Activated T-helper 17 cell treated with anti-CD3 and anti-CD28 coated beads, Interleukin-2, amount 50 U/mL, for 72 hours (primary cell): Measurements from ENCODE around the gene ASXL1. TPM values are rescaled to one million over a fixed set of nuclear protein-coding genes. Genes with fewer than 3 reads are reported as not detected.
"Not testable (repeated sequence)": the region's sequence is repeated elsewhere in the genome, so short reads cannot be mapped to it uniquely, and the experiment has no call there.

Source experiments
- ATAC-seq: fragments of 150-1000 bp; cut with Tn5 transposase; replicated peaks from 2 replicates; pipeline ENCODE4 v1.10.0; 2021; ENCODE audit warnings: mild to moderate bottlenecking, moderate library complexity
- H3K27ac Mint-ChIP-seq: one replicate; pipeline ENCODE4 v1.8.0; 2022; ENCODE audit warnings: mixed read lengths
- H3K27me3 Mint-ChIP-seq: one replicate; pipeline ENCODE4 v1.8.0; 2022; ENCODE audit warnings: mixed read lengths
- H3K36me3 Mint-ChIP-seq: one replicate; pipeline ENCODE4 v1.8.0; 2022; ENCODE audit warnings: low read depth, mild to moderate bottlenecking, mixed read lengths
- H3K4me1 Mint-ChIP-seq: one replicate; pipeline ENCODE4 v1.8.0; 2022; ENCODE audit warnings: mixed read lengths
- H3K4me3 Mint-ChIP-seq: one replicate; pipeline ENCODE4 v1.8.0; 2022; ENCODE audit warnings: mild to moderate bottlenecking, mixed read lengths
- H3K9me3 Mint-ChIP-seq: one replicate; pipeline ENCODE4 v1.8.0; 2022; ENCODE audit warnings: mixed read lengths
- total RNA-seq, 2 donors: library from RNA; stranded (reverse); gene quantifications; one replicate each; pipeline ENCODE4 v1.2.3, GENCODE V29; 2022

ASXL1 gene
- total RNA-seq, 2 donors from 2014 or later = 164 to 232 TPM

DNA sequence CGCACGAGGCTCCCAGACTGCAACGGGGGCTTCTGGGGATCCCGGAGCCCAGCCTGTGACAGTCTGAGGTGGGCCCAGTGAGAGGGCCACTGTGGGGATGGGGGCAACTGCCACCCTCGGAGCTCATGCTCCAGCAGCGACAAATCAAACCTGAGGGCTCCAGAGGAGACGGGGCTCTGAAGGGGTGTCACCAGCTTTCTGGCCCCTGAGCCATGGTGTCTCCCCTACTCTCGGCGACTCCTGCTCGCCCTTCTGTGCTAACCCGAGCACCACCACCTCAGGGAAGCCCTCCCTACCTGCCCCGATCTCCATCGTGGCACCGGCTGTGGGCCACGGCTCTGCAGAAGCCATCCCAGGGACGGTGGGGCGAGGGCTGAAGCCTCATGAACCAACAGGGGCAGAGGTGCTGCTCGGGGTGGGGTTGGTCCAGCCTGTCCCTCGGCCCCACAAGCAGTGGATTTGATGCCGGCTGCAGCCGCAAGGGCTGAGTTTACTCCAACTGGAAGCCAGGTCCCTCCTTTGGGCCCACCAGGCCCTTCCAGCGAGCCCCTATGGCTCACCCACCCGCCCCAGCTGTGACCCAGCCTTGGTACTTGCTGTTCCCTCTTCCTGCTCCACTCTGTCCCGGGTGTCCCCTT lies 102.7 kb downstream of the ASXL1 start:
- no peak overlapping the region for H3K4me3 Mint-ChIP-seq
- no peaks in the 10 kb centered on the region for H3K27me3 Mint-ChIP-seq
- H3K27ac Mint-ChIP-seq = no peak overlapping the region
- H3K9me3 Mint-ChIP-seq = no peaks in the 10 kb centered on the region
- H3K4me1 Mint-ChIP-seq = no peaks in the 10 kb centered on the region
- no peak for ATAC-seq
- peaks cover 6% of the 10 kb centered on the region for H3K36me3 Mint-ChIP-seq

- H3K9me3 Mint-ChIP-seq = no peaks in the 10 kb centered on the region
- no peaks in the 10 kb centered on the region for H3K4me1 Mint-ChIP-seq
- H3K27me3 Mint-ChIP-seq = no peaks in the 10 kb centered on the region
- no peak for ATAC-seq
- no peak overlapping the region for H3K4me3 Mint-ChIP-seq
- H3K27ac Mint-ChIP-seq = peak overlapping the region; percentile 56
- peaks cover 6% of the 10 kb centered on the region for H3K36me3 Mint-ChIP-seq
These were observed 103.9 kb downstream of the ASXL1 start for GRCh38 chr20:32461836-32462600.

DNA sequence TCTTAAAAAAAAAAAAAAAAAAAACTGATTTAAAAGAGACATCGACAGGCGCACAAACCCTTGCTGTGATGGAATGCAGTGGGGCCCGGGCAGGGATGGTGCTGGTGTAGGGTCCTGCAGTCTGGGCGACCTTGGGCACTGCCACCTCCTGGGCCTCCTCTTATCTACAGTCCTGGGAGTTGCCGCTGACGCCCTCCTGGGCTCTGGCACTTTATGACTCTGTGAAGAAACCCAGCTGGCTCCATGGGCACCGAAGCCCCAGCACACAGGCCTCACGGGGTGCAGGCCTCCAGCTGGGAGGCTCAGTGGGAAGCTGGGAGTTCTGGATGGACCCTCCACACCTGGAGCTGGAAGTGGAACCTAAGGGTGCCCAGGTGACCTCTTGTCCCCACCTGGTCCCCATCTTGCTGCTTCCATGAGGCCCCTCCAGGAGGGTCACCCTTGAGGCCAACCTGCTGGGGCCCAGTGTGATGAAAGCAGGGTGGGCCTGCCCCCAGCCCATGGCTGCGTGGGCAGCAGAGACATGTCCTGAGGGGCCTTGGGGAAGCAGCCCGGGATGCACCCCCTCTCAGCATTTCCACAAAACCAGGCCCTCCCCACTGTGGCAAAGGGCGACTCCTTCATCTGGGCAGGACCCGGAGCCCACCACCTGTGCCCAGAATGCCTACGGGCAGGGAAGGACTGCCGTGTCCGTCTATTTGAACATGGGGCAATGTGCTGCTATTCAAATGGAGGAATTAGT lies 104.9 kb downstream of the ASXL1 start:
- no peak overlapping the region for H3K27ac Mint-ChIP-seq
- ATAC-seq = no peak
- H3K27me3 Mint-ChIP-seq = no peaks in the 10 kb centered on the region
- peaks cover 6% of the 10 kb centered on the region for H3K36me3 Mint-ChIP-seq
- H3K4me1 Mint-ChIP-seq = no peaks in the 10 kb centered on the region
- H3K9me3 Mint-ChIP-seq = no peaks in the 10 kb centered on the region
- no peak overlapping the region for H3K4me3 Mint-ChIP-seq

- H3K36me3 Mint-ChIP-seq = peaks cover 6% of the 10 kb centered on the region
- H3K9me3 Mint-ChIP-seq = no peaks in the 10 kb centered on the region
- H3K4me3 Mint-ChIP-seq = no peak overlapping the region
- no peak for ATAC-seq
- no peaks in the 10 kb centered on the region for H3K4me1 Mint-ChIP-seq
- H3K27ac Mint-ChIP-seq = no peak overlapping the region
- H3K27me3 Mint-ChIP-seq = no peaks in the 10 kb centered on the region
These were observed 105.7 kb downstream of the ASXL1 start for GRCh38 chr20:32463642-32464400.

- H3K27me3 Mint-ChIP-seq = no peaks in the 10 kb centered on the region
- no peaks in the 10 kb centered on the region for H3K4me1 Mint-ChIP-seq
- no peaks in the 10 kb centered on the region for H3K9me3 Mint-ChIP-seq
- no peak for ATAC-seq
- H3K4me3 Mint-ChIP-seq = no peak overlapping the region
- H3K36me3 Mint-ChIP-seq = peaks cover 6% of the 10 kb centered on the region
- H3K27ac Mint-ChIP-seq = no peak overlapping the region
These were observed 106.4 kb downstream of the ASXL1 start for GRCh38 chr20:32464401-32465091.

DNA sequence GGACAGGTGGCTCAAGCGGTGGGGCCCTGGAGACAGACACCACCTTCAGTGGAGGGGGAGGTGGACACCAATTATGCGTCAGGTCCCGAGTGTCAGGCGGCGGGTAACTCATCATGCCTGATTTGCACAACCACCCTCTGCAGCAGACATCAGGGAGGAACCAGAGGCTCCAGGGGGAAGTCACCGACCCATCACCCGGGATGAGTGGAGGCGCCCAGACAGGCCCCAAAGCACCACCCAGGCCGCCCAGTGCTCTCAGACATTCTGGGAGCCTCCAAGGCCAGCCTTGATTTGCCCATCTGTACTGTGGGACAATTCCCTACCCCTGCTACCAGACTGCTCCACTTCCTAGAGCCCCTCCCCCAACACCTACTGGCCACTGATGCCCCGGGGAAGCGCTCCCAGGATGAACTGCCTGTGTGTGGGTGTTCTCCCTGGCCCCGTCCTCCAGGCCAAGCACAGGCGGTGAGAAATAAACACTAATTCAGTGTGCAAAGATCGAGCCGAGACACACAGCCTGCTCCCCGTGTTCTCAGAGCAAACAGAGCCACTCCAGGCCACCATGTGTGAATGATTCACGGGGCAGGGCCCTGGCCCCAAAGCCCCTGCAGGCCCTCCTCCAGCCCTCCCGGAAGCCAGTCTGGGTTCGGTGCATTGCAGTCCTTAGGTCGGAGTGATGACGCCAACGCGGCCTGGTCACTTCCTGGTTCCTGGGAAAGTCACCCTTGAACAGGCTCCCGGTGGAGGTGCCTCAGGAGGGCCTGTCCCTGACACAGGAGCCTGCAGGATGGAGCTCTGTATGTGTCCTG lies 107.2 kb downstream of the ASXL1 start:
- Mint-ChIP-seq H3K27ac (no peak overlapping the region), H3K27me3 (no peaks in the 10 kb centered on the region), H3K4me3 (no peak overlapping the region), H3K9me3 (no peaks in the 10 kb centered on the region), H3K36me3 (peaks cover 6% of the 10 kb centered on the region), H3K4me1 (no peaks in the 10 kb centered on the region)
- no peak for ATAC-seq

DNA sequence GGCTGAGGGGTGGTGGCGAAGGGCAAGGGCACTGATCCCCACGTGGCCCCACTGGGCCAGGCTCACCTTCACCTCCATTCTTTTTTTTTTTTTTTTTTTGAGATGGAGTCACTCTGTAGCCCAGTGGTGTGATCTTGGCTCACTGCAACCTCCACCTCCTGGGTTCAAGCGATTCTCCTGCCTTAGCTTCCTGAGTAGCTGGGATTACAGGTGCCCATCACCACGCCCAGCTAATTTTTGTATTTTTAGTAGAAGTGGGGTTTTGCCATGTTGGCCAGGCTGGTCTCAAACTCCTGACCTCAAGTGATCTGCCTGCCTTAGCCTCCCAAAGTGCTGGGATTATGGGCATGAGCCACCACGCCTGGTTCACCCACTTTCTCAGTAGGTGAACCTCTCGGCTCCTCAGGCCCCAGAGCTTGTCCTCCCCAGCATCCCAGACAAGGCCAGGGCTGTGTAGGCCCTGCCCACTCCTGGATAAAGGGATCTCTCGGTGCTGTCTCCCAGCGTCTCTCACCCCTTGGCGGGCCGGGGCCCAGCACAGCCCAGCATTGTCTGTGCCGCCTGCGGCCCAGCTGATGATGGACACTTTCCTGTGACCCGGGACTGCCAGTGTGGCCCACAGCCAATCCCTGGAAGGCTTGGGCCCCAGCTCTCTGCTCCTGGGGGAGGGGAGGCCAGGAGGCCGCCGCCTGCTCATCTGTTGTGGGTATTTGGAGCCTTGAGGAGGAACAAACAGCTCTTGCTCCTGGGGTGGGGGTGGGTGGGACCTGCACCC lies 108.0 kb downstream of the ASXL1 start:
- not testable (repeated sequence) for H3K36me3 Mint-ChIP-seq, H3K4me3 Mint-ChIP-seq, ATAC-seq, H3K9me3 Mint-ChIP-seq, H3K4me1 Mint-ChIP-seq, H3K27me3 Mint-ChIP-seq
- H3K27ac Mint-ChIP-seq = peak overlapping the region; percentile 22

DNA sequence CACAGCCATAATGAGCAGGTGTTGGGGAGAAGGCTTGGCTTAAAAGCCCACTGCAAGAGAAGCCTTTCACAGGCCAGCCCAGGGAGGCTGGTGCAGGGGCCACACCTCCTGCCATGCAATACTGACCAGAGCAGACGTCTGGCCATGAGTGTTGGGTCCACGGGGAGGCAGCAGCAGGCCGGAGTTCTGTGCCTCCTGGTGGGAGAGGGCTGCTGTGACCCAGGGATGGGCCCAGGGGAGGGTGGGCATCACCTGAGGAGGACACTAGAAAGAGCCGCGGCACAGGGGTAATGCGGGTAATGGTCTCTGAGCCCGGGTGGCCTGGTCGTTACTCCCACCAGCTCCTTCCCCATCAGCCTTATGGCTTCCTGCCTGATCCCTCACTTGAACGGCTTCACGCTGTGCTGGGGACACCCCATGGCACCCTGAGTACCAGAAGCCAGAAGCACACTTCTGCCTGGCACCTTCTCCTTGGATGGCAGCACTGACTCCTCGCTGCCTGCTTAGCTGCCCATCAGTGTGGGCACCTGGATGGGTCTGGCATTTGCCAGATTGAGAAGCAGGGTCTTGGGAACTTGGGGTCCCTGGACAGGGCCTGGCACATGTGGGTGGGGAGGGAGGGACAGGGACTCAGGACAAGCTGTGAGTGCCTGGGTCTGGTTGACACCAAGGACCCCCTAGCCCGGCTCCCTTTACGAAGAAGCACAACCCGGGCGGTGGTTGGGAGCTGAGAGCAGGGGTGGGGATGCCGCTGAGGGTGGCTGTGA lies 108.8 kb downstream of the ASXL1 start:
- H3K4me3 Mint-ChIP-seq = no peak overlapping the region
- H3K27me3 Mint-ChIP-seq = no peaks in the 10 kb centered on the region
- no peak for ATAC-seq
- peak overlapping the region; percentile 28 for H3K27ac Mint-ChIP-seq
- no peaks in the 10 kb centered on the region for H3K4me1 Mint-ChIP-seq
- H3K9me3 Mint-ChIP-seq = no peaks in the 10 kb centered on the region
- peaks cover 6% of the 10 kb centered on the region for H3K36me3 Mint-ChIP-seq

- Mint-ChIP-seq H3K27me3 (no peaks in the 10 kb centered on the region), H3K4me1 (no peaks in the 10 kb centered on the region)
- no peak for ATAC-seq
These were observed 109.6 kb downstream of the ASXL1 start for GRCh38 chr20:32467506-32468312.

GRCh38 chr20:32468313-32468640 lies 110.1 kb downstream of the ASXL1 start:
- Mint-ChIP-seq H3K4me3 (no peak overlapping the region), H3K4me1 (no peaks in the 10 kb centered on the region), H3K9me3 (no peaks in the 10 kb centered on the region), H3K36me3 (no peaks in the 10 kb centered on the region), H3K27me3 (no peaks in the 10 kb centered on the region), H3K27ac (peak overlapping the region; percentile 28)
- ATAC-seq = no peak

More at GRCh38 chr20:32467506-32468312, 109.6 kb downstream of the ASXL1 start:
- peak overlapping the region; percentile 28 for H3K27ac Mint-ChIP-seq
- no peaks in the 10 kb centered on the region for H3K9me3 Mint-ChIP-seq
- no peak overlapping the region for H3K4me3 Mint-ChIP-seq
- H3K36me3 Mint-ChIP-seq = no peaks in the 10 kb centered on the region

DNA sequence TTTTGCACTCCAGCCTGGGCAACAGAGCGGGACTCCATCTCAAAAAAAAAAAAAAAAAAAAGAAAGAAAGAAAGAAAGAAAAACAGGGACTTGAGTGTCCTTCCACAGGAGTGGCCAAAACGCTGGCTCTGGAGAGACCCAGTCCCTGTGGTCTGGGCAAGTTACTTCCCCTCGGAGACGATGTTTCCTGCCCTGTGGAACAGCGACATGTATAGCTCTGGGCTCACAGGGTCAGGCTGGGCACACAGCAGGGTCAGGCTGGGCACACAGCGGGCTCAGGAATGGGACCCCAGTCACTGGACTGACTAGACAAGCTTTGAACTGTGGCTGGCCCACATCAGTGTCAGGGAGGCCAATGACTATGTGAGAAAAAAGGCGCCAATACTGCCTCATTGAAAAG lies 110.7 kb downstream of the ASXL1 start:
- Mint-ChIP-seq H3K27me3 (no peaks in the 10 kb centered on the region), H3K4me1 (no peaks in the 10 kb centered on the region), H3K36me3 (no peaks in the 10 kb centered on the region), H3K9me3 (no peaks in the 10 kb centered on the region), H3K27ac (no peak overlapping the region), H3K4me3 (no peak overlapping the region)
- ATAC-seq = no peak
